ENCODE measurements around the gene RPS21.

Gene RPS21

GRCh38 chr20:62352402-62353288 lies 34.3 kb upstream of the RPS21 start:
- Histone ChIP-seq H3K9me2 (replicated peaks; ENCODE audit: control insufficient read depth, low read length) (no peaks in the 10 kb centered on the region), H3K79me2 (ENCODE audit: control insufficient read depth, low read length) (no peaks in the 10 kb centered on the region), H3K4me1 (ENCODE audit: control insufficient read depth, low read length) (no peaks in the 10 kb centered on the region; the same call in 1 of the 2 replicates), H3K9me3 (ENCODE audit: control insufficient read depth, insufficient read depth, low read length) (no peaks in the 10 kb centered on the region), H3K27me3 (ENCODE audit: control insufficient read depth, low read length) (no peaks in the 10 kb centered on the region), H3K4me2 (ENCODE audit: low read length) (no peak overlapping the region), H3K4me3 (ENCODE audit: low read length) (no peak overlapping the region), H3K36me3 (ENCODE audit: control insufficient read depth, low read length) (no peaks in the 10 kb centered on the region; the same call in none of the 2 replicates), H3K27ac (ENCODE audit: low read depth, low read length) (no peak overlapping the region), H4K20me1 (ENCODE audit: control insufficient read depth, insufficient read depth, low read depth, low read length) (no peaks in the 10 kb centered on the region), H3F3A (ENCODE audit: control insufficient read depth, insufficient read depth) (no peaks in the 10 kb centered on the region)
- no peak for TF ChIP-seq EZH2phosphoT487 (IDR thresholded peaks at IDR 0.05; ENCODE audit: borderline replicate concordance, low read length)
- no peak for TF ChIP-seq CTCF (IDR thresholded peaks at IDR 0.05; ENCODE audit: low read depth, low read length, poor library complexity, severe bottlenecking)

- no peaks in the 10 kb centered on the region for H3K9me2 ChIP-seq (replicated peaks; ENCODE audit: control insufficient read depth, low read length)
- TF ChIP-seq CTCF (IDR thresholded peaks at IDR 0.05; ENCODE audit: low read depth, low read length, poor library complexity, severe bottlenecking) = no peak
- no peak for TF ChIP-seq EZH2phosphoT487 (IDR thresholded peaks at IDR 0.05; ENCODE audit: borderline replicate concordance, low read length)
- H3F3A ChIP-seq (ENCODE audit: control insufficient read depth, insufficient read depth) = no peaks in the 10 kb centered on the region
- H3K27ac ChIP-seq (ENCODE audit: low read depth, low read length) = no peak overlapping the region
- H3K27me3 ChIP-seq (ENCODE audit: control insufficient read depth, low read length) = no peaks in the 10 kb centered on the region
- peaks cover 7% of the 10 kb centered on the region for H3K4me1 ChIP-seq (ENCODE audit: control insufficient read depth, low read length)
- H3K4me3 ChIP-seq (ENCODE audit: low read length) = no peak overlapping the region
- no peaks in the 10 kb centered on the region; the same call in 1 of the 2 replicates for H3K36me3 ChIP-seq (ENCODE audit: control insufficient read depth, low read length)
- H3K9me3 ChIP-seq (ENCODE audit: control insufficient read depth, insufficient read depth, low read length) = no peaks in the 10 kb centered on the region
- H3K79me2 ChIP-seq (ENCODE audit: control insufficient read depth, low read length) = no peaks in the 10 kb centered on the region
- no peaks in the 10 kb centered on the region for H4K20me1 ChIP-seq (ENCODE audit: control insufficient read depth, insufficient read depth, low read depth, low read length)
- H3K4me2 ChIP-seq (ENCODE audit: low read length) = no peak overlapping the region
These were observed 33.4 kb upstream of the RPS21 start for GRCh38 chr20:62353289-62354030.

- H3K4me3 ChIP-seq (ENCODE audit: low read length) = no peak overlapping the region
- H3F3A ChIP-seq (ENCODE audit: control insufficient read depth, insufficient read depth) = no peaks in the 10 kb centered on the region
- no peaks in the 10 kb centered on the region; the same call in 1 of the 2 replicates for H3K36me3 ChIP-seq (ENCODE audit: control insufficient read depth, low read length)
- H4K20me1 ChIP-seq (ENCODE audit: control insufficient read depth, insufficient read depth, low read depth, low read length) = no peaks in the 10 kb centered on the region
- TF ChIP-seq CTCF (IDR thresholded peaks at IDR 0.05; ENCODE audit: low read depth, low read length, poor library complexity, severe bottlenecking) (no peak), EZH2phosphoT487 (IDR thresholded peaks at IDR 0.05; ENCODE audit: borderline replicate concordance, low read length) (no peak)
- no peaks in the 10 kb centered on the region for H3K9me3 ChIP-seq (ENCODE audit: control insufficient read depth, insufficient read depth, low read length)
- peaks cover 15% of the 10 kb centered on the region for H3K4me1 ChIP-seq (ENCODE audit: control insufficient read depth, low read length)
- H3K27me3 ChIP-seq (ENCODE audit: control insufficient read depth, low read length) = no peaks in the 10 kb centered on the region
- H3K27ac ChIP-seq (ENCODE audit: low read depth, low read length) = no peak overlapping the region
- H3K9me2 ChIP-seq (replicated peaks; ENCODE audit: control insufficient read depth, low read length) = no peaks in the 10 kb centered on the region
- H3K79me2 ChIP-seq (ENCODE audit: control insufficient read depth, low read length) = no peaks in the 10 kb centered on the region
- no peak overlapping the region for H3K4me2 ChIP-seq (ENCODE audit: low read length)
These were observed 32.7 kb upstream of the RPS21 start for GRCh38 chr20:62354031-62354808.
